Posterior vena cava (tissue), 2 donors: Measurements from ENCODE around the gene SRP68. TPM values are rescaled to one million over a fixed set of nuclear protein-coding genes. Genes with fewer than 3 reads are reported as not detected.
A peak's percentile ranks its signal among the peaks of the same experiment; 100 is the strongest.

Experiments used
- DNase-seq: peaks from one replicate; pipeline ENCODE4 v3.0.0-alpha.2; 2020; ENCODE audit warnings: low spot score
- intact Hi-C, 2 donors: fragments of 100-400 bp; cut with DNase I; formaldehyde crosslinking; loops; one replicate each; pipeline versions ENCODE4 v1.14.1 to v1.14.2; 2022 to 2023
- long read RNA-seq, 2 donors: library from polyadenylated mRNA; unstranded; transcript quantifications; one replicate each; pipeline ENCODE4 v2.0.0, GENCODE V29; 2020 to 2021
- total RNA-seq, 2 donors: library from RNA; stranded (reverse); fragmentation: NEBNext Ultra II Directional; extraction: Animal tissue kit (Norgen Biotek cat#: 25700); gene quantifications; one replicate each; pipeline ENCODE4 v1.2.1, GENCODE V29; 2021
- donor health status: DM: yes; HTN: yes; CAD: no.
- donor health status: DM: yes; HTN: yes; CAD: no.

SRP68 gene
- 10 to 100 TPM; 45.3 to 49.1 TPM for total RNA-seq
- long read RNA-seq, donor 1, transcript SRP68-201 (16 exons, 2,649 nt): major isoform, 23 of 30 reads
- long read RNA-seq, donor 1, partial matches to known transcripts: 5 of 30 reads
- long read RNA-seq, donor 1, other reads (novel, unspliced or antisense): 2 of 30 reads
- long read RNA-seq, donor 2, transcript SRP68-201 (16 exons, 2,649 nt): major isoform, 66 of 90 reads
- long read RNA-seq, donor 2, partial matches to known transcripts: 18 of 90 reads
- long read RNA-seq, donor 2, other reads (novel, unspliced or antisense): 5 of 90 reads

DNA sequence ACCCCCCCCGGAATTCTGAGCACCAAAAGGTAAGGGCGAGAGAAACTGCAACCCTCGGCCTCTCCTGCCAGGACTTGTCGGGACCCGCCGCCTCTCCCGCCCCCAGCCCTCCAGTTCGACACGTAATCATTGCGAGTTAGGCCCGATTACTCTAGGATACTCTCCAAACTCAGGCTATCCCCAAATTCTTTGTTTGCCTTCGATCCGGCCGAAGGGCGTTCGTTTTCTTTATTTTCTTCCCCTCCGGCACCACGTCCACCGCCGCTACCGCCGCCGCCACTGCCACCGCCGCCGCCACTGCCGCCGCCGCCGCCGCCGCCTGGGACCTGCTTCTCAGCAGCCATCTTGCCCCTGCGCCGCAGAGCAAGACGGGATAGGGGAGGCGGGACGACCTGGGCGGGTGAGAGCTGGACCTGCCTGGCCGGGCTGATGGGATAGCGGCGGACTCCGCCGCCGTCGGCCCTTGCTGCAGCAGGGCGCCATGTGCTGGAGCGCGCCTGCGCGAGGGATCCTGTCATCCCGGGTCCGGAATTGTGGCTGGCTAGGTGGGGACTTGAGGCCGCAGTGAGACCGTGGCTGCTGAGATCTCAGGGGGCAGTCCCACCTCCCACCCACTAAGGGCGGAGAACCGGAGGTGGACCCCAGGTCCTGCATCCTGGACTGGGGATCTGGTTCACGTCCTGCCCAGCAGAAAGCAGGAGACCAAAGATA, at the start of gene SRP68:
SRP68 (minus strand) TSS at position 370 of the 711 bp plus-strand sequence; CDS start at position 344, 26 bp downstream.
- intact Hi-C loops: no loop called here
- DNase-seq: peak; percentile 97

DNA sequence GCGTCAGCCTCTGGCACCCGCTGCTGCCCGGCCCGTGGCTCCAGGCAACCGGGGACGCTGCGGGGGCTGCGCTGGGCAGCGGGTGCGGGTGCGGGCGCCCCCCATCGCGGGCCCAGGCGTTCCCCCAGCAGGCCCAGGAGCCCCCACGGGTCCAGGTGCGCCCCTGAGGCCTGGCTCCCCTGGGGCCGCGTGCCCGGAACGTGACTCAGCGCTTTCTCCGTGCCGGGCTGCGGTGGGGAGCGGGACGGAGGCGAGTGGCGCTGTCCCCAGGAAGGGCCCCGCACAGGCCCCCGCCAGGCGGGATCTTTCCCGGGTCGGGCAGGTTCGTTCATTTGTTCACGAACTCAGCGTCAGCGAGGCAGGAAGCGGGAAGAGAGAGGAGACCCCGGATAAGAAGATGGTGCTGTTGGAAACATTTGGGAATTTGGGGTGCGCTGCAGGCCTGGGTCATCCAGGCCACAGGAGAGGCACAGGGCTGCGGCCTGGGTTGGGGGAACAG, 49.7 kb upstream of the SRP68 start:
- intact Hi-C loops: loop anchor here (1.0 to 10.0 kb wide), 3 partner anchors 157 to 273 kb away; no protein-coding TSS in a partner anchor
- no peak for DNase-seq

DNA sequence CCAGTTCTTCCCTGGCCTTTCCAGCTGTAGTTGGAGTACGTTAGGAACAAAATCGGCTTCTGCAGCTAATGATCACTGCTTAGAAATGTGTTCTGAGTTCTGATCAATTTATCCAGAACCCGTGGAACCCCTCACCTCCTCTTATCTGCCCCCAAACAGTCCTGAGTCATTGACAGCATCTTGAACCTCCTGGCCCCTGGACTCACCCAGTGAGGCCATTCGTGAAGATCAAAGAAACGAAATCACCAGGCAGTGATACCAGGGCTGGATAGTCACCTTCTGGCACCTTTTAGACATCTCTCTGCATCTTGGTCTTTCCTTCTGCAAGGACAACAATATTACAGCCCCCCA, 48.3 kb upstream of the SRP68 start:
- no peak for DNase-seq
- intact Hi-C loops: loop anchor here (1.0 to 10.0 kb wide), 3 partner anchors 158 to 274 kb away; no protein-coding TSS in a partner anchor

DNA sequence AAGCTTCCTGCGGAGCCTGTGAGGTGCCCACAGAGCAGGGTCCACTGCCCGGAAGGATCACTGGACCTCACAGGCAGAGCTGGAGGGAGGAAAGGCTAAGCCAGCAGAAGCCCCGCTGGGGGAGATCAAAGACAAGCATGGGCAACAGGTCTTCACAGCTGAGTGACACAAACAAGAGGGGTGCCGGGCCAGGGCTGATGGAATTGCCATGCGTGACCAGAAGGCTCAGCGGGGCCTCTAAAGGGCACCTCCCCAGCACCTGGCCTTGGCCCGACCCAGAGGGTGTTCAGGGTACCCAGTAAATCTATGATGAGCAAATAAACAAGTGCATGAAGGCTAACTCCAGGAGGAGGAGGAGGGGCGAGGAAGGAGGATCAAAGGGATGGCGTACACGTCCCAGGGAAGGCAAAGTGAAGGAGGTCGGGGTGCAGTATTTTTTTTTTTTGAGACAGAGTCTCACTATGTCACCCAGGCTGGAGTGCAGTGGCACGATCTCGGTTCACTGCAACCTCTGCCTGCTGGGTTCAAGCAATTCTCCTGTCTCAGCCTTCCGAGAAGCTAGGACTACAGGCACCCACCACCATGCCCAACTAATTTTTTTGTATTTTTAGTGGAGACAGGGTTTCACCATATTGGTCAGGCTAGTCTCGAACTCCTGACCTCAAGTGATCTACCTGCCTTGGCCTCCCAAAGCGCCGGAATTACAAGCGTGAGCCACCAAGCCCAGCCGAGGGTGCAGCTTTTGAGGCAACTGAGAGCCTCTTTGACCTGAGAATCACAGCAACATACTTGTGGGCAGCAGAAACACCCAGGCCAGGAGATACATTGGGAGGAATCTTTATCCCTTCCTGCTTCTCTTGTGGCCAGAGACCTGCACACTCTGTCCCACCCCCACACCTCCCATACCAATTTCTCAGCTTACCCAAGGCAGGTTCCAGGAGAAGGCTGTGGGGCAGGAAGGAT, 47.4 kb upstream of the SRP68 start:
- intact Hi-C loops: loop anchor here in 1 of 2 donors (2.0 to 10.0 kb wide), 2 partner anchors 159 to 275 kb away; no protein-coding TSS in a partner anchor
- DNase-seq: peak; percentile 72

DNA sequence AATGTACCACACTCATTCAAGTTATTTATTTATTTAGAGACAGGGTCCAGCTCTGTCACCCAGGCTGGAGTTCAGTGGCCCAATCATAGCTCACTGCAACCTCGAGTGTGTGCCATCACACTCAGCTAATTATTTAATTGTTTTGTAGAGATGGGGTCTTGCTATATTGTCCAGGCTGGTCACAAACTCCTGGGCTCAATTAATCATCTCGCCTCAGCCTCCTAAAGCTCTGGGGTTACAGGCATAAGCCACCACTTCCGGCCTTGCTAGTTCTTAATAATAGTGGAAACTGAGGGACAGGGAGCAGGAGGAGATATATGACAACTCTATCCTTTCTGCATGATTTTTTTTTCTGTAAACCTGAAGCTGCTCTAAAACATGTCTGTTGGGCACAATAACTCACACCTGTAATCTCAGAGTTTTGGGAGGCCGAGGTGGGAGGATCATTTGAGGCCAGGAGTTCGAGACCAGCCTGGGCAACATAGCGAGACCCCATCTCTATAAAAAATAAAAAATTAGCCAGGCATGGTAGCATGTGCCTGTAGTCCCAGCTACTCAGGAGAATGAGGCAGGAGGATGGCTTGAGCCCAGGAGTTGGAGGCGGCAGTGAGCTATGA, 42.9 kb upstream of the SRP68 start:
- peak; percentile 29 for DNase-seq
- intact Hi-C loops: no loop called here

DNA sequence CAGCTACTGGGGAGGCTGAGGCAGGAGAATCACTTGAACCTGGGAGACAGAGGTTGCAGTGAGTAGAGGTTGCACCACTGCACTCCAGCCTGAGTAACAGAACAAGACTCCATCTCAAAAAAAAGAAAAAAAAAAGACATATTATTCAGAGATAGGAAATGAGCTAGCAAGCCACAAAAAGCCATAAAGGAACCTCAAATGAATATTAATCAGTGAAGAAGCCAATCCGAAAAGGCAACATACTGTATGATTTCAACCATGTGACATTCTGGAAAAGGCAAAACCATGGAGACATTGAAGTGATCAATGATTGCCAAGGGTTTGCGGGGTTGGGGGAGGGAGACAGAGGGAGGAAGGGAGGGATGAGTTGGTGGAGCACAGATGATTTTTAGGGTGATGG, 39.6 kb upstream of the SRP68 start:
- no peak for DNase-seq
- intact Hi-C loops: no loop called here

DNA sequence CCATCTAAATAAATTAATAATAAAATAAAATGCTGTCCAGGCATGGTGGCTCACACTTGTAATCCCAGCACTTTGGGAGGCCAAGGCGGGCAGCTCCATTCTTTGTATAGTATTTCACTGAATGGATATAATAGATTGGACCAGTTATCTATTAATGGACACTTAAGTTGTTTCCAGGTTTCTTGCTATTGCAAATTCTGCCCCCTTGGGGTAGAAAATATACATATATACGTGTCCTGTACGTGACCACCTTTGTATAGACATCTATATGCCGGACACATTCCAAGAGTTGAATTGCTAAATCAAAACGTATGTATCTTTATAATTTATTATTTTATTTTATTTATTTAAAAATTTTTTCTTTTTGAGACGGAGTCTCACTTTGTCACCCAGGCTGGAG, 35.2 kb upstream of the SRP68 start:
- intact Hi-C loops: no loop called here
- no peak for DNase-seq

DNA sequence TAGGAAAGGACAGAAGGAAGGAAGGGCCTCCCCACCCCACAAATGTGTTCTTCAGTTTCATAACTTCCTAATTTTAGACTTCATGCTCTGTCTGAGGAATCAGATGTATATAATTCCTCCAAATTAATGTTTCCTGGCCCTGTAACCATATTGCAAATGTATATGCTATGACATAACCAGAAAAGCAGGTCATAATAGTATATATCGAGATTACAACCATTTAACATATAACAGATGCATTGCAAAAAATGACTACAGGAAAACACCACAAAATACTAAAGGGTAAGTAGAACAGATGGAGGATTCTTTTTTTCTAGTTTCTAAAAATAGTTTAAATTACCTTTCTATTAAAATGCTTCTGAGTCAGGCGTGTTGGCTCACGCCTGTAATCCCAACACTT, 34.4 kb upstream of the SRP68 start:
- DNase-seq: no peak
- intact Hi-C loops: no loop called here

DNA sequence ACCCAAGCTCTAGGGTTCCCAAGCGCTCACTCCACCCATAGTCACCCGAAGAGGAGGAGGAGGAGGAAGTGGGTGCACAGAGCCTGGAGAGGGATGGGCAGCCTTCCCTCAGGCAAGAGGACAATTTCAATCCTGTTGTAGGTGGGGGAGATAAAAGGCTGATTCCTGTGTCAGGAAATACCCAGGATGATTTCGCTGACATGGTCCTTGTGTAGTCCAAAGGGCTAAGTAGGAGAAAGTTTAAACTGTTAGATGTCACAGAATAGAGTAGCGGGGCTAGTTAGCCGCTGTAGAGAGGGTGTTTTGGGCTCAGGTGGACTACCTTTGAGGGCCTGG, 32.5 kb upstream of the SRP68 start:
- intact Hi-C loops: no loop called here
- DNase-seq: no peak

DNA sequence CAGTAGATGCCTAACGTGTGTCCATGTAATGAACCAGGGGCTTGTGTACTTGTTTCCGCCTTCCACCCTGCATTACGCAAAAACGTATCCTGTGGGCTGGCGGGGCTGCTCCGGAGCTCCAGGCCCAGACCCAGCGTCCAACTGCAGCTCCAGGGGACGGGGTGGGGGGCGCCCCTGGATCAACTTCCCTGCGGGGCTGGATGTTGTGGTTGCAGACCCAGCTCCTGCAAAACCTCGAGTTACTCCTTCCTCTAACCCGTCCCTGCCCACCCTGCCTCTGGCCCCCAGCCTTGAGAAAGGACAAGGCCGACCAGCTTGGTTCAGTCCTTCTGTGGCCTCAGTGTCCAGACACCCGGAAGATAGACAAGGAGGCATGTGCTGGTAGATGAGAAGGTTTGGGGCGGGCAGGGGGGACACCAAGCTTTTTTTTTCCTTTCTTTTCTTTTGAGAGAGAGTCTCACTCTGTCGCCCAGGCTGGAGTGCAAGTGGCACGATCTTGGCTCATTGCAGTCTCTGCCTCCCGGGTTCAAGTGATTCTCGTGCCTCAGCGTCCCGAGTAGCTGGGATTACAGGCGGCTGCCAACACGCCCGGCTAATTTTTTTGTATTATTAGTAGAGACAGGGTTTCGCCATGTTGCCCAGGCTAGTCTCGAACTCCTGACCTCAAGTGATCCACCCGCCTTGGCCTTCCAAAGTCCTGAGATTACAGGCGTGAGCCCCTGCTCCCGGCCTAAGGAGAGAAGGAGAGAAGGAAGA, 32.0 kb upstream of the SRP68 start:
- intact Hi-C loops: no loop called here
- peak; percentile 51 for DNase-seq

DNA sequence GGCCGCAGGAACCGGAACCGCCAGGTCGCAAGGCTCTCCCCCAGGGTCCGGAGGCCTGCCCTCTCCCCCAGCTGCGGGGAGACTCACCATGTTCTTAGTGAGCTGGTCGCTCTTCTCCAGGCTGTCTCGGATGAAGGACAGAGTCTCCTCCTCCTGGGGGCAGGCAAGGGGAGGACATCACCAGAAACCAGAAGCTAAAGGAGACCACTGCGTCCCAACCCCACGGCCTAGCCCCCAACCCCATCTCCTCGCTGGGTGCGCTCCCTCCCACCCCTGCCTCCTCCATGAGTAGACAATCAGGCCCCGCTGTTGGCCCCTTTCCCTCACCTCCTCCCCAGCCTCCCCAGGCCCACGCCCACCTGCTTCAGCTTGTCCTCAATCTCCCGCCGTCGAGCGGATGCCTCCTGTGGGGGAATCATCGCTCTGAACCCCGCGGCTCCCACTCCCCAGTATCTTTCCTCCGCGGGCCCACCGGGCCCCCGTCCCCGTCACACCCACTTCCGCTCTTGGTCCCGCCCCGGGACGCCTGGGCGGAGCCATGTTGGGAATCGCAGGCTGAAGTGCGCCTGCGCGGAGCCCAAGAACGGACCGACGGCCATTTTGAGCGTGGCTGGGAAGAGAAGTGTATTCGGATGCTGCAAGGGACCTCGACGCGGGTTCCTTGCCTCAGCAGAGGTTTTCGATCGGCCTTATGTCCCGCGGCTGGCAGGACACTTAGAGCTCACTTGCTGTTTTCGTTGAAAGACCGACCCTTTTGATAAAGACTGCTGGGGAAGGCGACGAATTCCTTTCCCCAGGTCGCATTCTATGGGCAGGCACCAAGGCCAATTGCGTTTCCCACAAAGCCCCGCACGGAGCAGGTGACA, 31.2 kb upstream of the SRP68 start, which contains the start of gene EXOC7:
EXOC7 (minus strand) TSS at position 514 of the 866 bp plus-strand sequence; CDS start at position 419, 95 bp downstream.
- intact Hi-C loops: no loop called here
- peak; percentile 97 for DNase-seq

DNA sequence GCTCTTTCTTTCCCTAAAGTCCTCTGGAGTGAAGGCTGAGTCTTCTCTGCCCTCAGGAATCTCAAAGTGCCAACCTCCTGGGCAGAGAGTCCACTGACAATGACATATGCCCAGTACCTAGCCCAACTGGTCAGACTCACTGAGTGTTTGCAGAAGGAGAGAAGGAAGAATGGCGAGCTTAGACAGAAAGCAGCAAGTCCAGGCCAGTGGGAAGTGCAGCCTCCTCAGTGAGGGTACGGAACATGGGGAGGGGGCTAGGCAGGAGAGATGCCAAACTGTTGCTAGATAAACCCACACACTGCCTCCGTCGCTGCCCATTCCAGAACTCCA, 30.6 kb upstream of the SRP68 start:
- intact Hi-C loops: no loop called here
- no peak for DNase-seq

DNA sequence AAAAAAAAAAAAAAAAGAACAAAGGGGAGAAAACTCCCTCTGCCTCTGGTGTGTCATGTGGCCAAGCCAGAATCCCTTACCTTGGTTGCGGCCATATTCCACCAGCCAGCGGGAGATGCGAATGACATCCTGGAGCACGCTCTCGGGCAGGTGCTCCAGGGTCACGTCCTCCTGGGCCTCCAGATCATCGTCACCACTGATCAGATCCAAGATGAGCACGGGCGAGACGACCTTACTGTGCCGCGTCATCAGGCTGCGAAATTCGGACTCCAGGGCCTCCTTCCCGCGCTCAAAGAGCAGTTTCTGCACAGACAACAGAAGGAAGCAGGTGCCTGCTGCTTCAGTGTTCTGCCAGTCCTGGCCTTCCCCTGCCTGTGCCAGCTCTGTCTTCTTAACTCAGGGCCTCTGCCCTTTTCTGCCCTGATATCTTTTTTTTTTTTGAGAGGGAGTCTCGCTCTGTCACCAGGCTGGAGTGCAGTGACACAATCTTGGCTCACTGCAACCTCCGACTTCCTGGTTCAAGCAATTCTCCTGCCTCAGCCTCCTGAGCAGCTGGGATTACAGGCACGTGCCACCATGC, 25.5 kb upstream of the SRP68 start:
- no peak for DNase-seq
- intact Hi-C loops: no loop called here

DNA sequence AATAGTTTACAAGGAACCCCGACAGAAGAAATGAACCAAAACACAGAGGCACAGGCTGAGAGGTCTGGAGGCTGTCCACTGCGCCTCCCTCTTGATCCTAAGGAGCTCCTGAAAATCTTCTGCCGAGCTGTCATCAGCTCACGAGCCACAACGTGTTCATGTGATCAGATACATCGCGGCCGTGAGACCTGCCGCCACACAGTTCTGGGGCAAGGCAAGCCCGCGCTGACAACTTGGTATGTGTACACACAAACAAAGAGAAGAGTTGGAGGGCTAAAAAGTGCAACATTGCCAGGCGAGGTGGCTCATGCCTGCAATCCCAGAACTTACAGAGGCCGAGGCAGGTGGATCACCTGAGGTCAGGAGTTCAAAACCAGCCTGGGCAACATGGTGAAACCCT, 23.6 kb upstream of the SRP68 start:
- DNase-seq: no peak
- intact Hi-C loops: no loop called here

DNA sequence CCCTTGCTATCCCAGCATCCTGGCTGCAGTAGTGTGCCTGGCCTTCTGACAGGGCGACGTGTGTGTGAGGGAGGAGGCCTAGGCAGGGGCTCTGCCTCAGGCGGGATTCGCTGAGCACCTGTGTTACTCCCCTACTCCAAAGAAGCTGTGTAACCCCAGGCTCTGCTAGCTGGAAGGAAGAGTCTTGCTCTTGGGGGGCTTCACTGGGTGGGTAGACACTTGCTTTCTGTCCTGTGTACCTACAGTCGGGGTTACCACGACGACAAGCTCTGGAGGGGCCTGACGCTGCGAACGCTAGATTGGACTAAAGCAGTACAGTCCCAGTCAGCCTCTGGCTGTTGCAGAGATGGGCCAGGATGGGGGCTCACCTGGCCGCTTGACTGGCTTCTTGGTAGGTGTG, 21.7 kb upstream of the SRP68 start:
- no peak for DNase-seq
- intact Hi-C loops: no loop called here

DNA sequence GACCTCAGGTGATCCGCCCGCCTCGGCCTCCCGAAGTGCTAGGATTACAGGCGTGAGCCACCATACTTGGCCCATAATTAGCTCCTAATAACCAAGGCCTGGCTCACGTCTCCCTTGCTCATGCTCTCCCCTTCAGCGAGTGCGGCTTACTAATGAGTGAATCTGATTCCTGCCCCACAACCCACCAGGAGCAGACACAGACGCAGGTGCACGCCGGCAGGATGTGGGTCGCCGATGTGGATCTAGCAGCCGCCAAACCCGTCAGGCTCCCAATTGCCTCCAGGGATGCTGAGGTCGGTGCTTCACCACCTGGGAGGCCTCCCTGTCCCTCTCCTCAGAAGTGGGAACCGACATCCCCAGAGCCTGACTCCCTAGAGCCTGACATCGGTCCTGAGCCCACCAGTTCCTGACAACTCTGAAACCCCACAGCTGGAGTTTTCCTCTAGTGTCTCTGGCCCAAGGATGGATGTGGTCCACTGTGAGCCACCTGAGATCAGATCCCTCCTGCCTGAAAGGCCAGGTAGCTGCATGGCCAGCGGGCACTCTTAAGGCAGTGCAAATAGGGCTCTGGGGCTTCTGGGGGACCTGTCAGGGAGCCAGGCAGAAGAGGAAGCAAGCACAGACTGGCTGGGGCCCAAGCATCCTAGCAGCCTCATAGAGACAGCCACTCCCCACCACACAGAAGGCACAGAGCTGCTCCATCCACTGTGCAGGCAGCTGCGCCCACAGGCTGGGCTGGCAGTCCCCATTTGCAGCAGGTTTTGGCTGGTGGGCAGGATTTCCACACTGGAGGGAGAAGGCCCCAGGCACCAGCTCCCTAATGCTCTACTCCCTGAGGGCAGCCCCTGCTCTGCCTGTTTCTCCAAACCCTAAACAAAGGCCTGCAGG, 20.5 kb upstream of the SRP68 start:
- DNase-seq: peak; percentile 76
- intact Hi-C loops: no loop called here
